Spleen (tissue), 11 donors: ENCODE data around the gene MRPL50. TPM values are rescaled to one million over a fixed set of nuclear protein-coding genes. Genes with fewer than 3 reads are reported as not detected.

Source experiments
- DNase-seq: peaks from one replicate; pipeline ENCODE4 v3.0.0-alpha.2; 2020
- H3K27ac ChIP-seq, 8 donors: fragments of 200-600 bp; sonication (generic) in 7 of 8; 1 replicate in 4 of 8; 2 replicates in 4 of 8; pipeline versions ENCODE4 v1.5.0 to v1.8.0; 2016 to 2021; ENCODE audit warnings: inconsistent platforms in 4 of 8, mild to moderate bottlenecking in 4 of 8, moderate library complexity in 1 of 8
- H3K27me3 ChIP-seq, 7 donors: fragments of 200-600 bp; sonication (generic) in 6 of 7; replicated peaks in 1 of 7; 1 replicate in 4 of 7; 2 replicates in 3 of 7; pipeline versions ENCODE4 v1.5.0 to v1.8.0; 2016 to 2021; ENCODE audit warnings: inconsistent platforms in 3 of 7, mild to moderate bottlenecking in 1 of 7
- H3K36me3 ChIP-seq, 6 donors: fragments of 200-600 bp; sonication (generic) in 5 of 6; 1 replicate in 4 of 6; 2 replicates in 2 of 6; pipeline versions ENCODE4 v1.5.0 to v1.8.0; 2016 to 2021; ENCODE audit warnings: inconsistent platforms in 2 of 6
- H3K4me1 ChIP-seq, 6 donors: fragments of 200-600 bp; sonication (generic) in 5 of 6; 1 replicate in 3 of 6; 2 replicates in 3 of 6; pipeline versions ENCODE4 v1.5.0 to v1.8.0; 2016 to 2021; ENCODE audit warnings: inconsistent platforms in 3 of 6
- H3K4me3 ChIP-seq, 8 donors: fragments of 200-600 bp; sonication (generic) in 7 of 8; 1 replicate in 4 of 8; 2 replicates in 4 of 8; pipeline versions ENCODE4 v1.5.0 to v1.8.0; 2016 to 2021; ENCODE audit warnings: inconsistent platforms in 4 of 8, mild to moderate bottlenecking in 4 of 8, moderate library complexity in 2 of 8
- H3K9me3 ChIP-seq, 8 donors: fragments of 200-600 bp; sonication (generic) in 7 of 8; 1 replicate in 4 of 8; 2 replicates in 4 of 8; pipeline versions ENCODE4 v1.5.0 to v1.8.0; 2016 to 2021; ENCODE audit warnings: inconsistent platforms in 4 of 8
- CTCF ChIP-seq, 11 experiments: fragments of 200-600 bp in 7 of 11; fragments of 450-650 bp in 4 of 11; sonication (generic) in 4 of 11; IDR thresholded peaks in 8 of 11; conservative IDR thresholded peaks in 3 of 11; 1 replicate in 7 of 11; 2 replicates in 4 of 11; pipeline versions ENCODE4 v1.4.0 to v1.8.0; 2016 to 2021; ENCODE audit warnings: antibody characterized with exemption in 11 of 11, inconsistent platforms in 4 of 11, mild to moderate bottlenecking in 1 of 11
- POLR2A ChIP-seq, 3 donors: fragments of 450-650 bp; IDR thresholded peaks; one replicate each; pipeline ENCODE4 v1.5.1; 2017; ENCODE audit warnings: antibody characterized with exemption in 3 of 3, mild to moderate bottlenecking in 1 of 3
- POLR2AphosphoS5 ChIP-seq, 3 donors: sonication (generic); formaldehyde crosslinking; IDR thresholded peaks; one replicate each; pipeline ENCODE4 v1.5.1; 2017; ENCODE audit warnings: antibody characterized with exemption in 3 of 3
- whole genome bisulfite sequencing, 5 donors: extraction: QIAGEN DNeasy Blood & Tissue Kit in 3 of 5; methylation state at CpG; one replicate each; pipeline versions ENCODE4 v1.1.5 to v1.1.7; 2013 to 2018; 5-methylcytosine and 5-hydroxymethylcytosine counted together
- intact Hi-C: fragments of 100-400 bp; cut with DNase I; formaldehyde crosslinking; loops from one replicate; pipeline ENCODE4 v1.15.0; 2023; ENCODE audit warnings: low total_unique reads
- polyA plus RNA-seq, 3 donors: library from polyadenylated mRNA; stranded (reverse); fragments of 200-250 nt; gene quantifications; one replicate each; pipeline ENCODE4 v1.2.1, GENCODE V29; 2013
- total RNA-seq, 7 donors: library from RNA; depleted of rRNA in 3 of 7; stranded (reverse); fragments of >200 nt in 3 of 7; fragmentation: NEBNext Ultra II Directional in 4 of 7; extraction: Animal tissue kit (Norgen Biotek cat#: 25700) in 4 of 7; gene quantifications; one replicate each; pipeline versions ENCODE4 v1.1.0 to v1.2.1, GENCODE V29; 2016 to 2021
- donor health status: healthy with polysubstance abuse.
- donor health status: DM: no; HTN: no; CAD: no; lungs with moderate emphysema.
- donor health status: DM: no; HTN: no; CAD: no.
- donor health status: Bipolar disorder and iron deficiency.
- donor health status: healthy.
- donor health status: DM: no; HTN: no; CAD: no.
- donor health status: DM: yes; HTN: yes; CAD: no.

The MRPL50 gene
- total and polyA plus RNA-seq, 10 donors, result 7.8 to 15.5 (median 11.2) TPM

- TF ChIP-seq POLR2AphosphoS5 (IDR thresholded peaks at IDR 0.05), result no peak
- no peak for TF ChIP-seq CTCF (IDR thresholded peaks at IDR 0.05 in 8 of 11, conservative IDR thresholded peaks at IDR 0.05 in 3 of 11)
- TF ChIP-seq POLR2A (IDR thresholded peaks at IDR 0.05), result no peak
- Histone ChIP-seq H3K9me3 (peaks cover 17 to 98% (median 86%) of the 10 kb centered on the region in 8 donors), H3K4me1 (no peaks in the 10 kb centered on the region), H3K27me3 (no peaks in the 10 kb centered on the region), H3K27ac (no peak overlapping the region), H3K36me3 (peaks cover 0 to 21% (median 0%) of the 10 kb centered on the region in 6 donors), H3K4me3 (no peak overlapping the region)
- no peak for DNase-seq
- intact Hi-C loops, result no loop called here
Measured at GRCh38 chr9:101415578-101415977, 17.2 kb upstream of the MRPL50 start.

- H3K9me3 ChIP-seq, result peaks cover 24 to 98% (median 93%) of the 10 kb centered on the region in 8 donors
- DNase-seq, result no peak
- no peaks in the 10 kb centered on the region for H3K27me3 ChIP-seq
- intact Hi-C loops, result no loop called here
- H3K27ac ChIP-seq, result no peak overlapping the region
- H3K4me3 ChIP-seq, result no peak overlapping the region
- peaks cover 0 to 24% (median 0%) of the 10 kb centered on the region in 6 donors for H3K36me3 ChIP-seq
- TF ChIP-seq POLR2A (IDR thresholded peaks at IDR 0.05), result no peak
- TF ChIP-seq CTCF (IDR thresholded peaks at IDR 0.05 in 8 of 11, conservative IDR thresholded peaks at IDR 0.05 in 3 of 11), result no peak
- no peak for TF ChIP-seq POLR2AphosphoS5 (IDR thresholded peaks at IDR 0.05)
- H3K4me1 ChIP-seq, result no peaks in the 10 kb centered on the region
Measured at GRCh38 chr9:101414839-101415238, 16.4 kb upstream of the MRPL50 start.

DNA sequence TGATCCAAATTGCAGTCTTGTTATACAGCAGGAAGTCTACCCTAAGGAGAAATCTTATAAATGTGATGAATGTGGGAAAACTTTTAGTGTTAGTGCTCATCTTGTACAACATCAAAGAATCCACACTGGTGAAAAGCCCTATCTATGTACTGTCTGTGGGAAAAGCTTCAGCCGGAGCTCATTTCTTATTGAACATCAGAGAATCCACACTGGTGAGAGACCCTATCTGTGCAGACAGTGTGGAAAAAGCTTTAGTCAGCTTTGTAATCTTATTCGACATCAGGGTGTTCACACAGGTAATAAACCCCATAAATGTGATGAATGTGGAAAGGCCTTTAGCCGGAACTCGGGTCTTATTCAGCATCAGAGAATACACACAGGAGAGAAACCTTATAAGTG is 10.7 kb upstream of the MRPL50 start:
- Histone ChIP-seq H3K4me1 (no peaks in the 10 kb centered on the region), H3K27me3 (no peaks in the 10 kb centered on the region), H3K4me3 (no peak overlapping the region), H3K9me3 (peaks cover 43 to 100% (median 100%) of the 10 kb centered on the region in 8 donors), H3K36me3 (peaks cover 38 to 66% (median 57%) of the 10 kb centered on the region in 6 donors), H3K27ac (no peak overlapping the region)
- intact Hi-C loops, result no loop called here
- TF ChIP-seq CTCF (IDR thresholded peaks at IDR 0.05 in 8 of 11, conservative IDR thresholded peaks at IDR 0.05 in 3 of 11) (no peak), POLR2A (IDR thresholded peaks at IDR 0.05) (no peak), POLR2AphosphoS5 (IDR thresholded peaks at IDR 0.05) (no peak)
- WGBS, 5 donors, result 94 to 99% (median 97%) methylated on average over 4 of the region's 4 CpGs
- DNase-seq, result no peak

- no peaks in the 10 kb centered on the region for H3K27me3 ChIP-seq
- DNase-seq, result no peak
- no peak overlapping the region for H3K27ac ChIP-seq
- H3K9me3 ChIP-seq, result peaks cover 45 to 100% (median 100%) of the 10 kb centered on the region in 8 donors
- 95 to 99% (median 98%) methylated on average over 5 of the region's 5 CpGs for WGBS, 5 donors
- TF ChIP-seq CTCF (IDR thresholded peaks at IDR 0.05 in 8 of 11, conservative IDR thresholded peaks at IDR 0.05 in 3 of 11), result no peak
- TF ChIP-seq POLR2AphosphoS5 (IDR thresholded peaks at IDR 0.05), result no peak
- no peak for TF ChIP-seq POLR2A (IDR thresholded peaks at IDR 0.05)
- H3K36me3 ChIP-seq, result peaks cover 43 to 70% (median 63%) of the 10 kb centered on the region in 6 donors
- peak overlapping the region in 1 of 8 donors; percentile 23 for H3K4me3 ChIP-seq
- H3K4me1 ChIP-seq, result no peaks in the 10 kb centered on the region
- intact Hi-C loops, result no loop called here
Measured at GRCh38 chr9:101408374-101409078, 10.1 kb upstream of the MRPL50 start.
